HEK293 (cell line): ENCODE data around the gene PMAIP1.

Source experiments
- CTCF ChIA-PET: fragments of 350-600 bp; formaldehyde crosslinking; extraction: SDS; loops from one replicate; lab custom pipeline; 2021; ENCODE audit warnings: antibody characterized with exemption; lab: Yijun Ruan, JAX
- POLR2A ChIA-PET: fragments of 300-600 bp; formaldehyde crosslinking; extraction: SDS; loops from one replicate; lab custom pipeline; 2020; ENCODE audit warnings: antibody characterized with exemption, inconsistent platforms; lab: Yijun Ruan, JAX
- H3K27ac ChIP-seq: fragments of 200-500 bp; sonication (Bioruptor generic); 2 replicates; pipeline ENCODE4 v1.5.1; 2014; ENCODE audit warnings: low read depth, low read length, control low read depth, inconsistent platforms; ENCODE audit errors: extremely low read depth
- H3K36me3 ChIP-seq, 2 experiments: fragments of 200-500 bp in 1 of 2; sonication (Bioruptor generic) in 1 of 2; 1 replicate in 1 of 2; 2 replicates in 1 of 2; pipeline ENCODE4 v1.5.1; 2014 to 2017; ENCODE audit warnings: inconsistent platforms in 2 of 2, low read length in 2 of 2; ENCODE audit not compliant: control insufficient read depth in 2 of 2, insufficient read depth in 1 of 2
- H3K4me1 ChIP-seq: fragments of 200-500 bp; sonication (Bioruptor generic); 2 replicates; pipeline ENCODE4 v1.5.1; 2014; ENCODE audit warnings: mild to moderate bottlenecking, low read length, inconsistent platforms; ENCODE audit not compliant: control insufficient read depth, insufficient read depth
- H3K4me3 ChIP-seq: 2 replicates; pipeline ENCODE4 v1.5.1; 2011; ENCODE audit warnings: low read depth, mild to moderate bottlenecking, control low read depth, low read length, moderate library complexity
- H3K9me3 ChIP-seq: fragments of 200-500 bp; sonication (Bioruptor generic); 2 replicates; pipeline ENCODE4 v1.5.1; 2014; ENCODE audit warnings: low read depth, low read length, inconsistent platforms; ENCODE audit not compliant: control insufficient read depth, insufficient read depth
- GLI4 ChIP-seq: fragments of 450-650 bp; formaldehyde crosslinking; IDR thresholded peaks from 2 replicates; pipeline ENCODE4 v1.5.1; 2016; ENCODE audit warnings: missing biosample characterization, missing genetic modification characterization
- KLF10 ChIP-seq: fragments of 450-650 bp; IDR thresholded peaks from 2 replicates; pipeline ENCODE4 v1.5.1; 2018; ENCODE audit warnings: missing biosample characterization, mild to moderate bottlenecking, missing genetic modification characterization
- REPIN1 ChIP-seq: fragments of 450-650 bp; formaldehyde crosslinking; IDR thresholded peaks from 2 replicates; pipeline ENCODE4 v1.5.1; 2017; ENCODE audit warnings: missing biosample characterization, missing genetic modification characterization, low read depth
- TCF7L2 ChIP-seq: IDR thresholded peaks from 2 replicates; pipeline ENCODE4 v1.6.1; 2011; ENCODE audit warnings: low read depth, mild to moderate bottlenecking, inconsistent platforms, low read length, moderate library complexity, borderline replicate concordance
- ZNF121 ChIP-seq: fragments of 450-650 bp; formaldehyde crosslinking; IDR thresholded peaks from 2 replicates; pipeline ENCODE4 v1.5.1; 2016; ENCODE audit warnings: missing biosample characterization, missing genetic modification characterization
- ZNF19 ChIP-seq: fragments of 450-650 bp; formaldehyde crosslinking; IDR thresholded peaks from 2 replicates; pipeline ENCODE4; 2016; ENCODE audit warnings: missing biosample characterization, missing genetic modification characterization, low read depth
- ZNF202 ChIP-seq: fragments of 450-650 bp; formaldehyde crosslinking; IDR thresholded peaks from 2 replicates; pipeline ENCODE4 v1.5.1; 2016; ENCODE audit warnings: missing biosample characterization, missing genetic modification characterization, borderline replicate concordance
- ZNF266 ChIP-seq: fragments of 450-650 bp; formaldehyde crosslinking; IDR thresholded peaks from 2 replicates; pipeline ENCODE4 v1.5.1; 2016; ENCODE audit warnings: missing biosample characterization, missing genetic modification characterization, low read depth
- ZNF416 ChIP-seq: fragments of 450-650 bp; formaldehyde crosslinking; IDR thresholded peaks from 2 replicates; pipeline ENCODE4 v1.5.1; 2016; ENCODE audit warnings: missing biosample characterization, missing genetic modification characterization
- ZNF473 ChIP-seq: fragments of 450-650 bp; formaldehyde crosslinking; IDR thresholded peaks from 2 replicates; pipeline ENCODE4 v1.5.1; 2017; ENCODE audit warnings: missing biosample characterization, missing genetic modification characterization
- ZNF549 ChIP-seq: fragments of 450-650 bp; IDR thresholded peaks from 2 replicates; pipeline ENCODE4 v1.5.1; 2018; ENCODE audit warnings: missing biosample characterization, missing genetic modification characterization, mild to moderate bottlenecking, inconsistent platforms, moderate library complexity
- ZNF660 ChIP-seq: fragments of 450-650 bp; IDR thresholded peaks from 2 replicates; pipeline ENCODE4 v1.5.1; 2018; ENCODE audit warnings: missing biosample characterization, mild to moderate bottlenecking, missing genetic modification characterization
- ZNF664 ChIP-seq: fragments of 450-650 bp; formaldehyde crosslinking; IDR thresholded peaks from 2 replicates; pipeline ENCODE4 v1.5.1; 2016; ENCODE audit warnings: missing biosample characterization, missing genetic modification characterization
- ZNF670 ChIP-seq: fragments of 450-650 bp; formaldehyde crosslinking; IDR thresholded peaks from 2 replicates; pipeline ENCODE4 v1.5.1; 2016; ENCODE audit warnings: missing biosample characterization, missing genetic modification characterization, low read depth
- ZNF677 ChIP-seq: fragments of 450-650 bp; IDR thresholded peaks from 2 replicates; pipeline ENCODE4 v1.5.0; 2018; ENCODE audit warnings: missing biosample characterization, mild to moderate bottlenecking, missing genetic modification characterization, moderate library complexity
- ZNF701 ChIP-seq: fragments of 450-650 bp; formaldehyde crosslinking; IDR thresholded peaks from 2 replicates; pipeline ENCODE4 v1.5.1; 2016; ENCODE audit warnings: missing biosample characterization, missing genetic modification characterization
- TF ChIP-seq, protein P1 (sequence below): fragments of 450-650 bp; formaldehyde crosslinking; IDR thresholded peaks from 2 replicates; pipeline ENCODE4 v1.5.1; 2016; ENCODE audit warnings: missing biosample characterization, missing genetic modification characterization, low read depth
- TF ChIP-seq, protein P2 (sequence below): fragments of 450-650 bp; formaldehyde crosslinking; IDR thresholded peaks from 2 replicates; pipeline ENCODE4 v1.5.0; 2017; ENCODE audit warnings: missing biosample characterization, missing genetic modification characterization, borderline replicate concordance
- TF ChIP-seq, protein P3 (sequence below): IDR thresholded peaks from 2 replicates; pipeline ENCODE4 v1.6.1; 2011; ENCODE audit warnings: mild to moderate bottlenecking, low read depth, low read length, borderline replicate concordance
- TF ChIP-seq, protein P4 (sequence below): fragments of 450-650 bp; formaldehyde crosslinking; IDR thresholded peaks from 2 replicates; pipeline ENCODE4 v1.5.1; 2016; ENCODE audit warnings: missing biosample characterization, missing genetic modification characterization
- TF ChIP-seq, protein P5 (sequence below): fragments of 450-650 bp; formaldehyde crosslinking; IDR thresholded peaks from 2 replicates; pipeline ENCODE4 v1.5.1; 2017; ENCODE audit warnings: missing biosample characterization, missing genetic modification characterization

The PMAIP1 gene

DNA sequence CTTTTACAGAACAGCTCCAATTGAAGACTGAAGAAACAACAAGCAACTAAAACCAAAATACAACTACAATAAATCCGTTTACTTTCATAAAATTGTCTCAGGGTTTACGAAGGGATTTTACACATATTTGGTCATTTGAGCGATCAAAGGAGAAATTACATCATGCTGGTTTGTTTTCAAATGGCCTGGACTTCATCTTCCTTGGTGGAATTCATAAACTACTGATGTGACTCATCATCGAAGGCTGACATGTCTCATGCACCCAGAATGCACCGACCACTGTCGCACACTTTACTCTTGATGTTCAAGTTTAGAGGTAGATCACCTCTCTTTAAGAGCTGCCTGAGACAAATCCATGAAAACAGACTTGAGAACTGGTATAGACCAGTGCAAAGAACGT lies 25.6 kb upstream of the PMAIP1 start (continued):
- no peak for TF ChIP-seq ZNF121 (tag by site-specific recombination)
- no peak for TF ChIP-seq GLI4 (tag by site-specific recombination)
- TF ChIP-seq, protein P1, sequence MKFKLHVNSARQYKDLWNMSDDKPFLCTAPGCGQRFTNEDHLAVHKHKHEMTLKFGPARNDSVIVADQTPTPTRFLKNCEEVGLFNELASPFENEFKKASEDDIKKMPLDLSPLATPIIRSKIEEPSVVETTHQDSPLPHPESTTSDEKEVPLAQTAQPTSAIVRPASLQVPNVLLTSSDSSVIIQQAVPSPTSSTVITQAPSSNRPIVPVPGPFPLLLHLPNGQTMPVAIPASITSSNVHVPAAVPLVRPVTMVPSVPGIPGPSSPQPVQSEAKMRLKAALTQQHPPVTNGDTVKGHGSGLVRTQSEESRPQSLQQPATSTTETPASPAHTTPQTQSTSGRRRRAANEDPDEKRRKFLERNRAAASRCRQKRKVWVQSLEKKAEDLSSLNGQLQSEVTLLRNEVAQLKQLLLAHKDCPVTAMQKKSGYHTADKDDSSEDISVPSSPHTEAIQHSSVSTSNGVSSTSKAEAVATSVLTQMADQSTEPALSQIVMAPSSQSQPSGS (tag by site-specific recombination): peak; percentile 58
- TF ChIP-seq ZNF549 (tag by site-specific recombination): no peak
- no peak for TF ChIP-seq ZNF202 (tag by site-specific recombination)
- no peak for TF ChIP-seq ZNF701 (tag by site-specific recombination)
- no peak for TF ChIP-seq ZNF473 (tag by site-specific recombination)
- no peak for TF ChIP-seq KLF10
- TF ChIP-seq, protein P2, sequence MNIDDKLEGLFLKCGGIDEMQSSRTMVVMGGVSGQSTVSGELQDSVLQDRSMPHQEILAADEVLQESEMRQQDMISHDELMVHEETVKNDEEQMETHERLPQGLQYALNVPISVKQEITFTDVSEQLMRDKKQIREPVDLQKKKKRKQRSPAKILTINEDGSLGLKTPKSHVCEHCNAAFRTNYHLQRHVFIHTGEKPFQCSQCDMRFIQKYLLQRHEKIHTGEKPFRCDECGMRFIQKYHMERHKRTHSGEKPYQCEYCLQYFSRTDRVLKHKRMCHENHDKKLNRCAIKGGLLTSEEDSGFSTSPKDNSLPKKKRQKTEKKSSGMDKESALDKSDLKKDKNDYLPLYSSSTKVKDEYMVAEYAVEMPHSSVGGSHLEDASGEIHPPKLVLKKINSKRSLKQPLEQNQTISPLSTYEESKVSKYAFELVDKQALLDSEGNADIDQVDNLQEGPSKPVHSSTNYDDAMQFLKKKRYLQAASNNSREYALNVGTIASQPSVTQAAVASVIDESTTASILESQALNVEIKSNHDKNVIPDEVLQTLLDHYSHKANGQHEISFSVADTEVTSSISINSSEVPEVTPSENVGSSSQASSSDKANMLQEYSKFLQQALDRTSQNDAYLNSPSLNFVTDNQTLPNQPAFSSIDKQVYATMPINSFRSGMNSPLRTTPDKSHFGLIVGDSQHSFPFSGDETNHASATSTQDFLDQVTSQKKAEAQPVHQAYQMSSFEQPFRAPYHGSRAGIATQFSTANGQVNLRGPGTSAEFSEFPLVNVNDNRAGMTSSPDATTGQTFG (tag by site-specific recombination): no peak
- TF ChIP-seq REPIN1 (tag by site-specific recombination): no peak

DNA sequence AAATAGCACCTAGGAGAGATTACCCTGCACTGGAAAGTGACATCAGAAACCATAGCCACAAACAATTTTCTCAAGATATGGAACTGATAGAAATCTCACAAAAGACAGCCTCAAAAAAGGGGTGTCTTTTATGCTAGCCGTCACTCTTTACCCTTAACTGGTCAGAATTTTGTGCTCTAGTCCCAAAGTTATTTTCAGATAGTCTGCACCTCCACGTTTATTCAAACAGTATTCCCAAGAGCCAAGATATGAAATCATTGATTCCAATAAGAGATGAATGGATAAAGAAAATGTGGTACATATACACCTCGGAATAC lies 23.5 kb upstream of the PMAIP1 start:
- no peak overlapping the region for H3K27ac ChIP-seq
- CTCF ChIA-PET: interaction anchor here (0.7 kb wide), 1 partner anchor 10 kb away, joined by 3 read pairs; no protein-coding TSS in a partner anchor
- peaks cover 16% of the 10 kb centered on the region for H3K4me1 ChIP-seq

DNA sequence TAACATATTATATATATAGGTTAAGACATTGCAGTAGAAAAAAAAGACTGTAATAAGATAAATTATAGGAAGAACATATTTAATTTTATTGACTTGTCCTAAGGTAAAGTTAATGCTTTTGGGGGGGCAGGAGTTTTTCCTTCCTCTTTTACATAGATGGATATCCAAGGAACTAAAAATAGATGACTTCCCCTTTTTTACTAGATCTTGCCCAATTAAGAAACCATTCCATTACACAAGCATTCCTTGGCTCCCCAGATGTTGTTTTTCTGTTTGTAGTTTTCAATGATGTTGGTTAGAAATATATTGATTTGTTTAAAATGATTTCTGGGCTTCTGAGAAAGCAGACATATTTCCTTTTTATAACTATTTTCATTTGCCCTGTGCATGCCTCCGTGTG lies 22.4 kb upstream of the PMAIP1 start:
- CTCF ChIA-PET: interaction anchor here (1.1 kb wide), 1 partner anchor 37 kb away, joined by 6 read pairs; no protein-coding TSS in a partner anchor
- H3K27ac ChIP-seq: no peak overlapping the region

More for the DNA sequence above, 23.5 kb upstream of the PMAIP1 start:
- Histone ChIP-seq H3K4me3 (no peak overlapping the region), H3K36me3 (no peaks in the 10 kb centered on the region), H3K9me3 (no peaks in the 10 kb centered on the region)
- TF ChIP-seq, protein P3, sequence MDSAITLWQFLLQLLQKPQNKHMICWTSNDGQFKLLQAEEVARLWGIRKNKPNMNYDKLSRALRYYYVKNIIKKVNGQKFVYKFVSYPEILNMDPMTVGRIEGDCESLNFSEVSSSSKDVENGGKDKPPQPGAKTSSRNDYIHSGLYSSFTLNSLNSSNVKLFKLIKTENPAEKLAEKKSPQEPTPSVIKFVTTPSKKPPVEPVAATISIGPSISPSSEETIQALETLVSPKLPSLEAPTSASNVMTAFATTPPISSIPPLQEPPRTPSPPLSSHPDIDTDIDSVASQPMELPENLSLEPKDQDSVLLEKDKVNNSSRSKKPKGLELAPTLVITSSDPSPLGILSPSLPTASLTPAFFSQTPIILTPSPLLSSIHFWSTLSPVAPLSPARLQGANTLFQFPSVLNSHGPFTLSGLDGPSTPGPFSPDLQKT: no peak
- TF ChIP-seq ZNF664 (tag by site-specific recombination) (no peak), ZNF266 (tag by site-specific recombination) (no peak), ZNF677 (tag by site-specific recombination) (no peak), ZNF19 (no peak), ZNF660 (tag by site-specific recombination) (no peak)
- POLR2A ChIA-PET: interaction anchor here (10.3 kb wide), 1 partner anchor 25 kb away, joined by 90 read pairs; the partner anchor contains the start of gene PMAIP1

More for the DNA sequence above, 22.4 kb upstream of the PMAIP1 start:
- H3K9me3 ChIP-seq: no peaks in the 10 kb centered on the region
- POLR2A ChIA-PET: interaction anchor here (10.3 kb wide), 1 partner anchor 23 kb away, joined by 90 read pairs; the partner anchor contains the start of gene PMAIP1
- no peaks in the 10 kb centered on the region for H3K36me3 ChIP-seq
- TF ChIP-seq, protein P4, sequence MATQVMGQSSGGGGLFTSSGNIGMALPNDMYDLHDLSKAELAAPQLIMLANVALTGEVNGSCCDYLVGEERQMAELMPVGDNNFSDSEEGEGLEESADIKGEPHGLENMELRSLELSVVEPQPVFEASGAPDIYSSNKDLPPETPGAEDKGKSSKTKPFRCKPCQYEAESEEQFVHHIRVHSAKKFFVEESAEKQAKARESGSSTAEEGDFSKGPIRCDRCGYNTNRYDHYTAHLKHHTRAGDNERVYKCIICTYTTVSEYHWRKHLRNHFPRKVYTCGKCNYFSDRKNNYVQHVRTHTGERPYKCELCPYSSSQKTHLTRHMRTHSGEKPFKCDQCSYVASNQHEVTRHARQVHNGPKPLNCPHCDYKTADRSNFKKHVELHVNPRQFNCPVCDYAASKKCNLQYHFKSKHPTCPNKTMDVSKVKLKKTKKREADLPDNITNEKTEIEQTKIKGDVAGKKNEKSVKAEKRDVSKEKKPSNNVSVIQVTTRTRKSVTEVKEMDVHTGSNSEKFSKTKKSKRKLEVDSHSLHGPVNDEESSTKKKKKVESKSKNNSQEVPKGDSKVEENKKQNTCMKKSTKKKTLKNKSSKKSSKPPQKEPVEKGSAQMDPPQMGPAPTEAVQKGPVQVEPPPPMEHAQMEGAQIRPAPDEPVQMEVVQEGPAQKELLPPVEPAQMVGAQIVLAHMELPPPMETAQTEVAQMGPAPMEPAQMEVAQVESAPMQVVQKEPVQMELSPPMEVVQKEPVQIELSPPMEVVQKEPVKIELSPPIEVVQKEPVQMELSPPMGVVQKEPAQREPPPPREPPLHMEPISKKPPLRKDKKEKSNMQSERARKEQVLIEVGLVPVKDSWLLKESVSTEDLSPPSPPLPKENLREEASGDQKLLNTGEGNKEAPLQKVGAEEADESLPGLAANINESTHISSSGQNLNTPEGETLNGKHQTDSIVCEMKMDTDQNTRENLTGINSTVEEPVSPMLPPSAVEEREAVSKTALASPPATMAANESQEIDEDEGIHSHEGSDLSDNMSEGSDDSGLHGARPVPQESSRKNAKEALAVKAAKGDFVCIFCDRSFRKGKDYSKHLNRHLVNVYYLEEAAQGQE (tag by site-specific recombination): no peak
- TF ChIP-seq ZNF416 (tag by site-specific recombination) (no peak), ZNF202 (tag by site-specific recombination) (no peak), ZNF670 (tag by site-specific recombination) (no peak), TCF7L2 (no peak)
- TF ChIP-seq, protein P5, sequence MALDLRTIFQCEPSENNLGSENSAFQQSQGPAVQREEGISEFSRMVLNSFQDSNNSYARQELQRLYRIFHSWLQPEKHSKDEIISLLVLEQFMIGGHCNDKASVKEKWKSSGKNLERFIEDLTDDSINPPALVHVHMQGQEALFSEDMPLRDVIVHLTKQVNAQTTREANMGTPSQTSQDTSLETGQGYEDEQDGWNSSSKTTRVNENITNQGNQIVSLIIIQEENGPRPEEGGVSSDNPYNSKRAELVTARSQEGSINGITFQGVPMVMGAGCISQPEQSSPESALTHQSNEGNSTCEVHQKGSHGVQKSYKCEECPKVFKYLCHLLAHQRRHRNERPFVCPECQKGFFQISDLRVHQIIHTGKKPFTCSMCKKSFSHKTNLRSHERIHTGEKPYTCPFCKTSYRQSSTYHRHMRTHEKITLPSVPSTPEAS (tag by site-specific recombination): peak; percentile 38; the same call in 1 of the 2 replicates
- TF ChIP-seq, all 188 proteins: peak for 1
- H3K4me1 ChIP-seq: peaks cover 21% of the 10 kb centered on the region
- H3K4me3 ChIP-seq: no peak overlapping the region
